HCT116 (cell line): Measurements from ENCODE around the gene NOTCH1. TPM values are rescaled to one million over a fixed set of nuclear protein-coding genes. Genes with fewer than 3 reads are reported as not detected.

Experiments used
- ATAC-seq: fragments of 200-7000 bp; cut with Tn5 transposase; 2 replicates; pipeline ENCODE4 v1.9.1; 2020; ENCODE audit warnings: mild to moderate bottlenecking, moderate library complexity
- BruUV-seq: library from RNA; stranded (reverse); fragments of 400-500 nt; replicated peaks from 2 replicates; lab custom pipeline; 2021; lab: Mats Ljungman, UMichigan
- CTCF ChIA-PET: fragments of 300-600 bp; sonication (Branson Sonifier 250); formaldehyde crosslinking; loops from one replicate; lab custom pipeline; 2021; ENCODE audit warnings: antibody characterized with exemption; lab: Charles Lee
- POLR2A ChIA-PET: fragments of 300-600, 350-600 bp; sonication (Branson Sonifier 250); formaldehyde crosslinking; loops from one replicate; lab custom pipeline; 2021; ENCODE audit warnings: antibody characterized with exemption; lab: Charles Lee
- RAD21 ChIA-PET, 2 experiments: fragments of 300-600 bp; sonication (Branson Sonifier 250); formaldehyde crosslinking; loops; one replicate each; lab custom pipeline; 2023; ENCODE audit warnings: low total read pairs in 2 of 2; ENCODE audit not compliant: uncharacterized antibody in 2 of 2, unreplicated experiment in 2 of 2, low non-redundant PET in 1 of 2; lab: Charles Lee
- DNase-seq: peaks from one replicate; pipeline ENCODE4 v3.0.0-alpha.2; 2010; ENCODE audit warnings: low read depth, low spot score
- H2AFZ ChIP-seq: fragments of 200-600 bp; shearing (Covaris generic), sonication (generic); 2 replicates; pipeline ENCODE4 v1.6.1; 2017; ENCODE audit warnings: low read depth, mixed run types, mixed read lengths, antibody characterized with exemption, low read length; ENCODE audit not compliant: poor library complexity, severe bottlenecking
- H3K27ac ChIP-seq: 2 replicates; pipeline ENCODE4 v1.5.1; 2012; ENCODE audit warnings: low read depth, low read length
- H3K27me3 ChIP-seq: fragments of 200-600 bp; sonication (generic); 2 replicates; pipeline ENCODE4 v1.6.1; 2016; ENCODE audit warnings: mixed run types, low read length, mixed read lengths; ENCODE audit not compliant: insufficient read depth
- H3K36me3 ChIP-seq, 2 experiments: fragments of 200-500 bp in 1 of 2; fragments of 200-600 bp in 1 of 2; sonication (Bioruptor generic) in 1 of 2; sonication (generic) in 1 of 2; 2 replicates each; pipeline versions ENCODE4 v1.5.1 to v1.6.1; 2014 to 2016; ENCODE audit warnings: low read length in 2 of 2, inconsistent platforms in 1 of 2, mixed read lengths in 1 of 2, mixed run types in 1 of 2; ENCODE audit not compliant: insufficient read depth in 2 of 2, control insufficient read depth in 1 of 2
- H3K4me1 ChIP-seq, 2 experiments: fragments of 200-600 bp in 1 of 2; sonication (generic) in 1 of 2; 2 replicates each; pipeline versions ENCODE4 v1.5.1 to v1.6.1; 2012 to 2017; ENCODE audit warnings: low read length in 2 of 2, inconsistent platforms in 1 of 2, mild to moderate bottlenecking in 1 of 2, mixed read lengths in 1 of 2, mixed run types in 1 of 2, moderate library complexity in 1 of 2; ENCODE audit not compliant: insufficient read depth in 2 of 2, control insufficient read depth in 1 of 2
- H3K4me2 ChIP-seq: fragments of 200-600 bp; sonication (generic); 2 replicates; pipeline ENCODE4 v1.6.1; 2017; ENCODE audit warnings: mixed run types, low read length, mixed read lengths
- H3K4me3 ChIP-seq, 2 experiments: fragments of 200-600 bp in 1 of 2; sonication (generic) in 1 of 2; replicated peaks in 1 of 2; 2 replicates each; pipeline ENCODE4 v1.5.1; 2011 to 2016; ENCODE audit warnings: low read length in 2 of 2, control low read depth in 1 of 2, low read depth in 1 of 2, mild to moderate bottlenecking in 1 of 2, mixed read lengths in 1 of 2, mixed run types in 1 of 2
- H3K79me2 ChIP-seq: fragments of 200-600 bp; sonication (generic); 2 replicates; pipeline ENCODE4 v1.6.1; 2017; ENCODE audit warnings: mild to moderate bottlenecking, mixed run types, low read length, moderate library complexity, mixed read lengths; ENCODE audit not compliant: insufficient read depth
- H3K9ac ChIP-seq: fragments of 200-600 bp; sonication (generic); 2 replicates; pipeline ENCODE4 v1.6.1; 2016; ENCODE audit warnings: low read length, mixed read lengths
- H3K9me2 ChIP-seq: fragments of 200-600 bp; sonication (generic), shearing (Covaris generic); 2 replicates; pipeline ENCODE4 v1.6.1; 2017; ENCODE audit warnings: mixed run types, mild to moderate bottlenecking, moderate library complexity; ENCODE audit not compliant: insufficient read depth
- H3K9me3 ChIP-seq, 2 experiments: fragments of 200-500 bp in 1 of 2; fragments of 200-600 bp in 1 of 2; sonication (Bioruptor generic) in 1 of 2; sonication (generic) in 1 of 2; 2 replicates each; pipeline ENCODE4 v1.6.1; 2014 to 2017; ENCODE audit warnings: low read length in 2 of 2, mixed read lengths in 2 of 2, inconsistent platforms in 1 of 2, low read depth in 1 of 2, mild to moderate bottlenecking in 1 of 2, mixed run types in 1 of 2, moderate library complexity in 1 of 2; ENCODE audit not compliant: control insufficient read depth in 1 of 2, insufficient read depth in 1 of 2
- H4K20me1 ChIP-seq: fragments of 200-600 bp; sonication (generic), shearing (Covaris generic); 2 replicates; pipeline ENCODE4 v1.6.1; 2017; ENCODE audit warnings: mixed run types, mild to moderate bottlenecking, moderate library complexity; ENCODE audit not compliant: insufficient read depth
- CBX3 ChIP-seq: IDR thresholded peaks from 2 replicates; pipeline ENCODE4 v1.6.1; 2012; ENCODE audit warnings: low read depth
- CEBPB ChIP-seq: IDR thresholded peaks from 2 replicates; pipeline ENCODE4 v1.6.1; 2012; ENCODE audit warnings: low read depth
- CTCF ChIP-seq, 3 experiments: fragments of 200-600 bp in 1 of 3; sonication (generic) in 1 of 3; IDR thresholded peaks in 2 of 3; conservative IDR thresholded peaks in 1 of 3; 2 replicates each; pipeline ENCODE4 v1.5.1; 2012 to 2017; ENCODE audit warnings: low read depth in 2 of 3, low read length in 2 of 3, antibody characterized with exemption in 1 of 3, borderline replicate concordance in 1 of 3, control low read depth in 1 of 3, mild to moderate bottlenecking in 1 of 3, mixed read lengths in 1 of 3, mixed run types in 1 of 3, moderate library complexity in 1 of 3; ENCODE audit not compliant: insufficient read depth in 1 of 3
- EGR1 ChIP-seq: IDR thresholded peaks from 2 replicates; pipeline ENCODE4 v1.6.1; 2012; ENCODE audit warnings: low read depth
- ELF1 ChIP-seq: IDR thresholded peaks from 2 replicates; pipeline ENCODE4 v1.6.1; 2012; ENCODE audit warnings: low read depth, borderline replicate concordance
- EZH2 ChIP-seq: fragments of 200-600 bp; sonication (generic); IDR thresholded peaks from 2 replicates; pipeline ENCODE4 v1.6.1; 2017; ENCODE audit warnings: antibody characterized with exemption, mixed run types
- EZH2phosphoT487 ChIP-seq: fragments of 200-600 bp; IDR thresholded peaks from 2 replicates; pipeline ENCODE4 v1.6.1; 2018; ENCODE audit warnings: antibody characterized with exemption, borderline replicate concordance
- FOSL1 ChIP-seq: IDR thresholded peaks from 2 replicates; pipeline ENCODE4 v1.6.1; 2012; ENCODE audit warnings: low read depth
- JUND ChIP-seq: IDR thresholded peaks from 2 replicates; pipeline ENCODE4 v1.6.1; 2012
- POLR2A ChIP-seq: IDR thresholded peaks from 2 replicates; pipeline ENCODE4 v1.7.0; 2011; ENCODE audit warnings: borderline replicate concordance; ENCODE audit not compliant: insufficient read depth, insufficient read length; ENCODE audit errors: extremely low read depth
- POLR2AphosphoS5 ChIP-seq: IDR thresholded peaks from 2 replicates; pipeline ENCODE4 v1.6.1; 2011; ENCODE audit warnings: mild to moderate bottlenecking, low read depth, low read length, moderate library complexity
- REST ChIP-seq: IDR thresholded peaks from 2 replicates; pipeline ENCODE4 v1.6.1; 2012; ENCODE audit warnings: low read depth
- SIN3A ChIP-seq: IDR thresholded peaks from 2 replicates; pipeline ENCODE4 v1.6.1; 2012; ENCODE audit warnings: low read depth
- SRF ChIP-seq: IDR thresholded peaks from 2 replicates; pipeline ENCODE4 v1.6.1; 2012; ENCODE audit warnings: low read depth
- TCF7L2 ChIP-seq: IDR thresholded peaks from 2 replicates; pipeline ENCODE4 v1.7.0; 2011; ENCODE audit warnings: borderline replicate concordance, inconsistent platforms; ENCODE audit not compliant: insufficient read depth, insufficient read length; ENCODE audit errors: extremely low read depth
- YY1 ChIP-seq: IDR thresholded peaks from 2 replicates; pipeline ENCODE4 v1.6.1; 2011; ENCODE audit warnings: low read length, low read depth, moderate library complexity, mild to moderate bottlenecking; ENCODE audit not compliant: insufficient replicate concordance; ENCODE audit errors: extremely low read depth
- ZBTB33 ChIP-seq: IDR thresholded peaks from 2 replicates; pipeline ENCODE4 v1.6.1; 2011; ENCODE audit warnings: mild to moderate bottlenecking, low read length, moderate library complexity; ENCODE audit not compliant: insufficient replicate concordance; ENCODE audit errors: extremely low read depth
- ZFX ChIP-seq: fragments of 450-650 bp; IDR thresholded peaks from 2 replicates; pipeline ENCODE4 v1.6.1; 2017
- ZNF274 ChIP-seq: fragments of 200-500 bp; sonication (Bioruptor generic); IDR thresholded peaks from 2 replicates; pipeline ENCODE4 v1.6.1; 2014; ENCODE audit warnings: mild to moderate bottlenecking, low read depth, low read length, inconsistent platforms
- intact Hi-C: fragments of 100-400 bp; cut with micrococcal nuclease; formaldehyde crosslinking; loops from 2 replicates; pipeline ENCODE4 v1.10.0; 2022
- total RNA-seq: library from RNA; stranded (reverse); gene quantifications from one replicate; pipeline ENCODE4 v1.2.1, GENCODE V29; 2021; ENCODE audit not compliant: unreplicated experiment

Gene NOTCH1
- total RNA-seq, 1 experiment from 2014 or later = 36.2 TPM

GRCh38 chr9:136486131-136486530 lies 59.7 kb downstream of the NOTCH1 start:
- no peak for DNase-seq
- Histone ChIP-seq H3K27ac (no peak overlapping the region), H3K27me3 (no peaks in the 10 kb centered on the region), H3K4me1 (peaks cover 10 to 32% of the 10 kb centered on the region in 2 experiments), H3K9me3 (no peaks in the 10 kb centered on the region), H3K9me2 (no peaks in the 10 kb centered on the region), H4K20me1 (peaks cover 4% of the 10 kb centered on the region; the same call in 1 of the 2 replicates), H3K4me3 (no peak overlapping the region), H3K36me3 (no peaks in the 10 kb centered on the region; a peak in 1 of 4 replicates), H3K9ac (no peak overlapping the region), H3K4me2 (no peak overlapping the region), H3K79me2 (peaks cover 16% of the 10 kb centered on the region), H2AFZ (no peak overlapping the region)
- ChIA-PET CTCF (interaction anchor here (2.9 to 7.3 kb wide), 2 partner anchors 141 to 145 kb away, joined by 23 to 108 read pairs; no protein-coding TSS in a partner anchor), POLR2A (no interaction called here), RAD21 (interaction anchor here (1.1 to 1.6 kb wide), 2 partner anchors 139 kb away, joined by 3 to 7 read pairs; no protein-coding TSS in a partner anchor)
- ATAC-seq = no peak
- BruUV-seq = no TSS peak
- no peak for TF ChIP-seq FOSL1
- no peak for TF ChIP-seq EZH2phosphoT487
- no peak for TF ChIP-seq YY1
- TF ChIP-seq EZH2 = no peak
- TF ChIP-seq ZNF274 = no peak
- TF ChIP-seq POLR2AphosphoS5 = no peak
- no peak for TF ChIP-seq SRF
- no peak for TF ChIP-seq ZBTB33
- no peak for TF ChIP-seq TCF7L2
- no peak for TF ChIP-seq CEBPB
- TF ChIP-seq CBX3 = no peak
- no peak for TF ChIP-seq ELF1
- no peak for TF ChIP-seq EGR1
- no peak for TF ChIP-seq REST
- TF ChIP-seq SIN3A = no peak
- TF ChIP-seq JUND = no peak
- no peak for TF ChIP-seq POLR2A
- no peak for TF ChIP-seq CTCF (IDR thresholded peaks at IDR 0.05 in 2 of 3, conservative IDR thresholded peaks at IDR 0.05 in 1 of 3; ENCODE audit: borderline replicate concordance in 1 of 3, insufficient read depth in 1 of 3, low read depth in 2 of 3, low read length in 2 of 3)
- no peak for TF ChIP-seq ZFX
- intact Hi-C loops = loop anchor here (5.0 kb wide), 1 partner anchor 51 kb away; no protein-coding TSS in a partner anchor
